H9 (cell line): ENCODE results near the gene ENG. TPM values are rescaled to one million over a fixed set of nuclear protein-coding genes. Genes with fewer than 3 reads are reported as not detected.

Experiments used
- DNase-seq: peaks from one replicate; pipeline ENCODE4 v3.0.0-alpha.2; 2017
- H2AFZ ChIP-seq: one replicate; pipeline ENCODE4 v1.6.1; 2013; ENCODE audit warnings: mild to moderate bottlenecking, low read length, control low read depth, moderate library complexity
- H2AK5ac ChIP-seq: 2 replicates; pipeline ENCODE4 v1.6.1; 2013; ENCODE audit warnings: low read length, control low read depth, mixed read lengths; ENCODE audit not compliant: insufficient read length
- H2BK120ac ChIP-seq: one replicate; pipeline ENCODE4 v1.6.1; 2013; ENCODE audit warnings: low read depth, mild to moderate bottlenecking, low read length, control low read depth, inconsistent platforms; ENCODE audit not compliant: poor library complexity, severe bottlenecking
- H2BK12ac ChIP-seq: 2 replicates; pipeline ENCODE4 v1.6.1; 2013; ENCODE audit warnings: low read length, control low read depth, mixed read lengths, low read depth; ENCODE audit not compliant: insufficient read length
- H2BK15ac ChIP-seq: 2 replicates; pipeline ENCODE4 v1.6.1; 2013; ENCODE audit warnings: low read depth, low read length, control low read depth
- H2BK20ac ChIP-seq: one replicate; pipeline ENCODE4 v1.6.1; 2013; ENCODE audit warnings: low read depth, mild to moderate bottlenecking, low read length, control low read depth, inconsistent platforms; ENCODE audit not compliant: poor library complexity, severe bottlenecking
- H2BK5ac ChIP-seq: 2 replicates; pipeline ENCODE4 v1.6.1; 2013; ENCODE audit warnings: low read length, control low read depth, mixed read lengths; ENCODE audit not compliant: insufficient read length
- H3K14ac ChIP-seq: 2 replicates; pipeline ENCODE4 v1.6.1; 2013; ENCODE audit warnings: low read length, control low read depth; ENCODE audit not compliant: insufficient read depth
- H3K18ac ChIP-seq: 2 replicates; pipeline ENCODE4 v1.6.1; 2013; ENCODE audit warnings: low read depth, mild to moderate bottlenecking, mixed read lengths, low read length, control low read depth; ENCODE audit not compliant: insufficient read length
- H3K23ac ChIP-seq: 2 replicates; pipeline ENCODE4 v1.6.1; 2013; ENCODE audit warnings: low read length, control low read depth, mixed read lengths, low read depth; ENCODE audit not compliant: insufficient read length
- H3K23me2 ChIP-seq: 2 replicates; pipeline ENCODE4 v1.6.1; 2013; ENCODE audit warnings: low read depth, mild to moderate bottlenecking, mixed read lengths, low read length, control low read depth; ENCODE audit not compliant: insufficient read length, poor library complexity, severe bottlenecking
- H3K27ac ChIP-seq: 2 replicates; pipeline ENCODE4 v1.5.1; 2013; ENCODE audit warnings: low read length, control low read depth, mixed read lengths, low read depth; ENCODE audit not compliant: insufficient read length
- H3K27me3 ChIP-seq: 2 replicates; pipeline ENCODE4 v1.6.1; 2013; ENCODE audit warnings: low read length, control low read depth, inconsistent platforms; ENCODE audit not compliant: insufficient read depth
- H3K4ac ChIP-seq: 2 replicates; pipeline ENCODE4 v1.6.1; 2013; ENCODE audit warnings: low read depth, mild to moderate bottlenecking, control low read depth, inconsistent platforms, low read length, moderate library complexity
- H3K4me1 ChIP-seq: 2 replicates; pipeline ENCODE4 v1.6.1; 2013; ENCODE audit warnings: low read length, control low read depth, inconsistent platforms; ENCODE audit not compliant: insufficient read depth
- H3K4me2 ChIP-seq: 2 replicates; pipeline ENCODE4 v1.6.1; 2013; ENCODE audit warnings: low read length, control low read depth, mixed read lengths; ENCODE audit not compliant: insufficient read length, insufficient read depth
- H3K56ac ChIP-seq: 2 replicates; pipeline ENCODE4 v1.6.1; 2013; ENCODE audit warnings: low read depth, mild to moderate bottlenecking, mixed read lengths, low read length, control low read depth; ENCODE audit not compliant: insufficient read length
- H3K79me1 ChIP-seq: 2 replicates; pipeline ENCODE4 v1.6.1; 2013; ENCODE audit warnings: low read depth, mild to moderate bottlenecking, moderate library complexity, low read length, control low read depth, inconsistent platforms; ENCODE audit not compliant: insufficient read depth, poor library complexity, severe bottlenecking
- H3K79me2 ChIP-seq: 2 replicates; pipeline ENCODE4 v1.6.1; 2013; ENCODE audit warnings: low read length, control low read depth, inconsistent platforms; ENCODE audit not compliant: insufficient read depth
- H3K9ac ChIP-seq: 2 replicates; pipeline ENCODE4 v1.6.1; 2013; ENCODE audit warnings: low read length, control low read depth, mixed read lengths; ENCODE audit not compliant: insufficient read length; ENCODE audit errors: extremely low read depth
- H3K9me3 ChIP-seq: one replicate; pipeline ENCODE4 v1.6.1; 2013; ENCODE audit warnings: low read depth, low read length, inconsistent platforms; ENCODE audit not compliant: control insufficient read depth
- H3T11ph ChIP-seq: one replicate; pipeline ENCODE4 v1.6.1; 2013; ENCODE audit warnings: mild to moderate bottlenecking, low read length, control low read depth, inconsistent platforms
- H4K20me1 ChIP-seq: one replicate; pipeline ENCODE4 v1.6.1; 2013; ENCODE audit not compliant: control insufficient read depth, insufficient read length, insufficient read depth
- H4K5ac ChIP-seq: 2 replicates; pipeline ENCODE4 v1.6.1; 2013; ENCODE audit warnings: low read depth, mild to moderate bottlenecking, mixed read lengths, low read length, control low read depth; ENCODE audit not compliant: insufficient read length
- H4K8ac ChIP-seq: replicated peaks from 2 replicates; pipeline ENCODE4 v1.6.1; 2013; ENCODE audit warnings: low read length, control low read depth, mixed read lengths, low read depth; ENCODE audit not compliant: insufficient read length
- H4K91ac ChIP-seq: 2 replicates; pipeline ENCODE4 v1.6.1; 2013; ENCODE audit warnings: low read depth, mild to moderate bottlenecking, moderate library complexity, mixed read lengths, low read length, control low read depth; ENCODE audit not compliant: insufficient read length
- H3K27ac Mint-ChIP-seq, 3 experiments: 2 replicates in 2 of 3; 3 replicates in 1 of 3; pipeline ENCODE4 v1.8.0; 2020 to 2021; ENCODE audit warnings: mixed read lengths in 3 of 3, mild to moderate bottlenecking in 1 of 3, moderate library complexity in 1 of 3
- H3K27me3 Mint-ChIP-seq: 2 replicates; pipeline ENCODE4 v1.8.0; 2021; ENCODE audit warnings: low read depth, mild to moderate bottlenecking, moderate library complexity, mixed read lengths
- H3K36me3 Mint-ChIP-seq, 3 experiments: 2 replicates in 2 of 3; 3 replicates in 1 of 3; pipeline ENCODE4 v1.8.0; 2020 to 2021; ENCODE audit warnings: low read depth in 3 of 3, mixed read lengths in 3 of 3; ENCODE audit not compliant: insufficient read depth in 1 of 3
- H3K4me1 Mint-ChIP-seq, 2 experiments: 2 replicates each; pipeline ENCODE4 v1.8.0; 2020; ENCODE audit warnings: mixed read lengths in 2 of 2
- H3K4me3 Mint-ChIP-seq, 2 experiments: 2 replicates in 1 of 2; 3 replicates in 1 of 2; pipeline ENCODE4 v1.8.0; 2020 to 2021; ENCODE audit warnings: mild to moderate bottlenecking in 2 of 2, mixed read lengths in 2 of 2, moderate library complexity in 1 of 2
- H3K9me3 Mint-ChIP-seq, 2 experiments: 2 replicates in 1 of 2; 3 replicates in 1 of 2; pipeline ENCODE4 v1.8.0; 2020; ENCODE audit warnings: mild to moderate bottlenecking in 2 of 2, mixed read lengths in 2 of 2, moderate library complexity in 1 of 2
- WGBS: extraction: QIAGEN DNeasy Blood & Tissue Kit; methylation state at CpG from one replicate; pipeline ENCODE4 v1.1.7; 2013; ENCODE audit warnings: missing lambda C conversion rate, low lambda C conversion rate, mixed read lengths; ENCODE audit not compliant: insufficient read length; ENCODE audit errors: extremely low coverage; 5-methylcytosine and 5-hydroxymethylcytosine counted together
- total RNA-seq: library from RNA; stranded (reverse); gene quantifications from 2 replicates; pipeline ENCODE4 v1.2.1, GENCODE V29; 2021
- TF ChIP-seq, protein P1 (sequence below): fragments of 200-600 bp; sonication (generic); conservative IDR thresholded peaks from 3 replicates; pipeline ENCODE4 v1.8.0; 2021; ENCODE audit warnings: antibody characterized with exemption, mild to moderate bottlenecking

Gene ENG
- total RNA-seq, 1 experiment from 2014 or later, result 2.1 TPM

GRCh38 chr9:127897193-127897692 lies 42.8 kb upstream of the ENG start:
- no peak overlapping the region for H3K18ac ChIP-seq
- no peak overlapping the region for H2BK120ac ChIP-seq
- H4K8ac ChIP-seq, result no peak overlapping the region
- H2AK5ac ChIP-seq, result no peak overlapping the region
- H2BK12ac ChIP-seq, result no peak overlapping the region
- Mint-ChIP-seq H3K9me3 (peaks cover 9% of the 10 kb centered on the region in 2 experiments; a peak in 3 of 5 replicates), H3K4me3 (peak overlapping the region; percentile 24 to 63; a peak in 2 of 5 replicates), H3K36me3 (peaks cover 38 to 46% (median 42%) of the 10 kb centered on the region in 3 experiments), H3K27ac (peak overlapping the region in 2 of 3 experiments; percentile 55 to 90; a peak in 2 of 7 replicates), H3K27me3 (no peaks in the 10 kb centered on the region), H3K4me1 (peaks cover 10 to 27% of the 10 kb centered on the region in 2 experiments)
- TF ChIP-seq, protein P1, sequence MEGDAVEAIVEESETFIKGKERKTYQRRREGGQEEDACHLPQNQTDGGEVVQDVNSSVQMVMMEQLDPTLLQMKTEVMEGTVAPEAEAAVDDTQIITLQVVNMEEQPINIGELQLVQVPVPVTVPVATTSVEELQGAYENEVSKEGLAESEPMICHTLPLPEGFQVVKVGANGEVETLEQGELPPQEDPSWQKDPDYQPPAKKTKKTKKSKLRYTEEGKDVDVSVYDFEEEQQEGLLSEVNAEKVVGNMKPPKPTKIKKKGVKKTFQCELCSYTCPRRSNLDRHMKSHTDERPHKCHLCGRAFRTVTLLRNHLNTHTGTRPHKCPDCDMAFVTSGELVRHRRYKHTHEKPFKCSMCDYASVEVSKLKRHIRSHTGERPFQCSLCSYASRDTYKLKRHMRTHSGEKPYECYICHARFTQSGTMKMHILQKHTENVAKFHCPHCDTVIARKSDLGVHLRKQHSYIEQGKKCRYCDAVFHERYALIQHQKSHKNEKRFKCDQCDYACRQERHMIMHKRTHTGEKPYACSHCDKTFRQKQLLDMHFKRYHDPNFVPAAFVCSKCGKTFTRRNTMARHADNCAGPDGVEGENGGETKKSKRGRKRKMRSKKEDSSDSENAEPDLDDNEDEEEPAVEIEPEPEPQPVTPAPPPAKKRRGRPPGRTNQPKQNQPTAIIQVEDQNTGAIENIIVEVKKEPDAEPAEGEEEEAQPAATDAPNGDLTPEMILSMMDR, result no peak
- H3K79me2 ChIP-seq, result no peaks in the 10 kb centered on the region
- H2BK5ac ChIP-seq, result no peak overlapping the region
- H3K27ac ChIP-seq, result no peak overlapping the region
- H3K4me1 ChIP-seq, result peaks cover 3% of the 10 kb centered on the region; the same call in 1 of the 2 replicates
- H4K91ac ChIP-seq, result no peak overlapping the region
- H2BK15ac ChIP-seq, result no peak overlapping the region
- H2AFZ ChIP-seq, result no peak overlapping the region
- H3K9me3 ChIP-seq, result no peaks in the 10 kb centered on the region
- H3K23me2 ChIP-seq, result peaks cover 4% of the 10 kb centered on the region
- H3K9ac ChIP-seq, result no peak overlapping the region
- H2BK20ac ChIP-seq, result no peak overlapping the region
- H4K20me1 ChIP-seq, result no peaks in the 10 kb centered on the region
- peak; percentile 96 for DNase-seq
- H3K79me1 ChIP-seq, result no peaks in the 10 kb centered on the region
- H3T11ph ChIP-seq, result no peak overlapping the region
- H3K56ac ChIP-seq, result no peak overlapping the region
- no peak overlapping the region for H3K4ac ChIP-seq
- no peak overlapping the region for H3K4me2 ChIP-seq
- H3K27me3 ChIP-seq, result no peaks in the 10 kb centered on the region
- WGBS, result no CpG with 5 or more reads among the region's 19 CpGs
- H3K14ac ChIP-seq, result no peak overlapping the region; the same call in 1 of the 2 replicates
- no peak overlapping the region for H3K23ac ChIP-seq
- H4K5ac ChIP-seq, result no peak overlapping the region
